22Rv1 (cell line): Measurements from ENCODE around the gene PRG3.
"Not testable (repeated sequence)": the region's sequence is repeated elsewhere in the genome, so short reads cannot be mapped to it uniquely, and the experiment has no call there.

ENCODE experiments used
- ZFX ChIP-seq: fragments of 450-650 bp; IDR thresholded peaks from 2 replicates; pipeline ENCODE4 v1.6.1; 2017; ENCODE audit warnings: antibody characterized with exemption, borderline replicate concordance
- TF ChIP-seq, protein P1 (sequence below): fragments of 450-650 bp; IDR thresholded peaks from 2 replicates; pipeline ENCODE4 v1.5.1; 2017; ENCODE audit warnings: mild to moderate bottlenecking

DNA sequence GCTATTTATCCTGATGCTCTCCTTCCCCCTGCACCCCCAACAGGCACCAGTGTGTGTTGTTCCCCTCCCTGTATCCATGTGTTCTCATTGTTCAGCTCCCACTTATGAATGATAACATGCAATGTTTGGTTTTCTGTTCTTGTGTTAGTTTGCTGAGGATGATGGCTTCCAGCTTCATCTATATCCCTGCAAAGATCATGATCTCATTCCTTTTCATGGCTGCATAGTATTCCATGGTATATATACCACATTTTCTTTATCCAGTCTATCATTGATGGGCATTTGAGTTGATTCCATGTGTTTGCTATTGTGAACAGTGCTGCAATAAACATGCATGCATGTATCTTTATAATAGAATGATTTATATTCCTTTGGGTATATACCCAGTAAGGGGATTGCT lies 19.5 kb downstream of the PRG3 start:
- TF ChIP-seq, protein P1, sequence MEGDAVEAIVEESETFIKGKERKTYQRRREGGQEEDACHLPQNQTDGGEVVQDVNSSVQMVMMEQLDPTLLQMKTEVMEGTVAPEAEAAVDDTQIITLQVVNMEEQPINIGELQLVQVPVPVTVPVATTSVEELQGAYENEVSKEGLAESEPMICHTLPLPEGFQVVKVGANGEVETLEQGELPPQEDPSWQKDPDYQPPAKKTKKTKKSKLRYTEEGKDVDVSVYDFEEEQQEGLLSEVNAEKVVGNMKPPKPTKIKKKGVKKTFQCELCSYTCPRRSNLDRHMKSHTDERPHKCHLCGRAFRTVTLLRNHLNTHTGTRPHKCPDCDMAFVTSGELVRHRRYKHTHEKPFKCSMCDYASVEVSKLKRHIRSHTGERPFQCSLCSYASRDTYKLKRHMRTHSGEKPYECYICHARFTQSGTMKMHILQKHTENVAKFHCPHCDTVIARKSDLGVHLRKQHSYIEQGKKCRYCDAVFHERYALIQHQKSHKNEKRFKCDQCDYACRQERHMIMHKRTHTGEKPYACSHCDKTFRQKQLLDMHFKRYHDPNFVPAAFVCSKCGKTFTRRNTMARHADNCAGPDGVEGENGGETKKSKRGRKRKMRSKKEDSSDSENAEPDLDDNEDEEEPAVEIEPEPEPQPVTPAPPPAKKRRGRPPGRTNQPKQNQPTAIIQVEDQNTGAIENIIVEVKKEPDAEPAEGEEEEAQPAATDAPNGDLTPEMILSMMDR = not testable (repeated sequence)
- TF ChIP-seq ZFX = not testable (repeated sequence)
